Measurements from ENCODE around the gene USP7.
"Not testable (repeated sequence)": the region's sequence is repeated elsewhere in the genome, so short reads cannot be mapped to it uniquely, and the experiment has no call there.

USP7 gene

GRCh38 chr16:8872967-8873865, 90.5 kb downstream of the USP7 start:
- no peaks in the 10 kb centered on the region for H3K36me3 ChIP-seq (ENCODE audit: control insufficient read depth in 2 of 2, insufficient read depth in 2 of 2, low read length in 2 of 2)
- no peak overlapping the region for H3K4me3 ChIP-seq (ENCODE audit: low read length in 2 of 2)
- H3K4me1 ChIP-seq (ENCODE audit: control insufficient read depth in 2 of 2, insufficient read depth in 2 of 2, low read length in 2 of 2) = peaks cover 6 to 7% of the 10 kb centered on the region in 2 donors
- H3K27me3 ChIP-seq (ENCODE audit: control insufficient read depth in 2 of 2, insufficient read depth in 2 of 2, low read length in 2 of 2) = no peaks in the 10 kb centered on the region
- H3K9ac ChIP-seq (ENCODE audit: low read depth in 1 of 2, low read length in 2 of 2) = no peak overlapping the region
- H3K9me3 ChIP-seq (ENCODE audit: control insufficient read depth in 2 of 2, low read length in 2 of 2) = no peaks in the 10 kb centered on the region
- H3K27ac ChIP-seq (ENCODE audit: low read depth in 2 of 2, low read length in 2 of 2) = no peak overlapping the region

- H3K27ac ChIP-seq (ENCODE audit: low read depth in 2 of 2, low read length in 2 of 2) = no peak overlapping the region
- no peaks in the 10 kb centered on the region for H3K36me3 ChIP-seq (ENCODE audit: control insufficient read depth in 2 of 2, insufficient read depth in 2 of 2, low read length in 2 of 2)
- peaks cover 16 to 17% of the 10 kb centered on the region in 2 donors for H3K4me1 ChIP-seq (ENCODE audit: control insufficient read depth in 2 of 2, insufficient read depth in 2 of 2, low read length in 2 of 2)
- H3K9me3 ChIP-seq (ENCODE audit: control insufficient read depth in 2 of 2, low read length in 2 of 2) = no peaks in the 10 kb centered on the region
- H3K27me3 ChIP-seq (ENCODE audit: control insufficient read depth in 2 of 2, insufficient read depth in 2 of 2, low read length in 2 of 2) = no peaks in the 10 kb centered on the region
- no peak overlapping the region for H3K4me3 ChIP-seq (ENCODE audit: low read length in 2 of 2)
- H3K9ac ChIP-seq (ENCODE audit: low read depth in 1 of 2, low read length in 2 of 2) = no peak overlapping the region
These were observed 91.6 kb downstream of the USP7 start for GRCh38 chr16:8872071-8872470.

- H3K9me3 ChIP-seq (ENCODE audit: control insufficient read depth in 2 of 2, low read length in 2 of 2); H3K27ac ChIP-seq (ENCODE audit: low read depth in 2 of 2, low read length in 2 of 2); H3K36me3 ChIP-seq (ENCODE audit: control insufficient read depth in 2 of 2, insufficient read depth in 2 of 2, low read length in 2 of 2); H3K27me3 ChIP-seq (ENCODE audit: control insufficient read depth in 2 of 2, insufficient read depth in 2 of 2, low read length in 2 of 2); H3K4me3 ChIP-seq (ENCODE audit: low read length in 2 of 2): not testable (repeated sequence)
- Histone ChIP-seq H3K4me1 (ENCODE audit: control insufficient read depth in 2 of 2, insufficient read depth in 2 of 2, low read length in 2 of 2) (peaks cover 23 to 28% of the 10 kb centered on the region in 2 donors), H3K9ac (ENCODE audit: low read depth in 1 of 2, low read length in 2 of 2) (peak overlapping the region in 1 of 2 donors; percentile 61)
These were observed 93.8 kb downstream of the USP7 start for GRCh38 chr16:8869988-8870241.

GRCh38 chr16:8869212-8869987, 94.3 kb downstream of the USP7 start:
- Histone ChIP-seq H3K4me3 (ENCODE audit: low read length in 2 of 2) (peak overlapping the region; percentile 72 to 78), H3K36me3 (ENCODE audit: control insufficient read depth in 2 of 2, insufficient read depth in 2 of 2, low read length in 2 of 2) (no peaks in the 10 kb centered on the region), H3K9ac (ENCODE audit: low read depth in 1 of 2, low read length in 2 of 2) (peak overlapping the region; percentile 61 to 70), H3K9me3 (ENCODE audit: control insufficient read depth in 2 of 2, low read length in 2 of 2) (no peaks in the 10 kb centered on the region), H3K27me3 (ENCODE audit: control insufficient read depth in 2 of 2, insufficient read depth in 2 of 2, low read length in 2 of 2) (no peaks in the 10 kb centered on the region), H3K27ac (ENCODE audit: low read depth in 2 of 2, low read length in 2 of 2) (peak overlapping the region; percentile 70 to 75), H3K4me1 (ENCODE audit: control insufficient read depth in 2 of 2, insufficient read depth in 2 of 2, low read length in 2 of 2) (peaks cover 26 to 33% of the 10 kb centered on the region in 2 donors)

- Histone ChIP-seq H3K27ac (ENCODE audit: low read depth in 2 of 2, low read length in 2 of 2) (peak within 1 kb of the TSS; percentile 84 to 92), H3K9me3 (ENCODE audit: control insufficient read depth in 2 of 2, low read length in 2 of 2) (no peaks in the 10 kb centered on the region), H3K9ac (ENCODE audit: low read depth in 1 of 2, low read length in 2 of 2) (peak within 1 kb of the TSS; percentile 74 to 84), H3K27me3 (ENCODE audit: control insufficient read depth in 2 of 2, insufficient read depth in 2 of 2, low read length in 2 of 2) (no peaks in the 10 kb centered on the region), H3K4me1 (ENCODE audit: control insufficient read depth in 2 of 2, insufficient read depth in 2 of 2, low read length in 2 of 2) (peaks cover 34 to 41% of the 10 kb centered on the region in 2 donors), H3K4me3 (ENCODE audit: low read length in 2 of 2) (peak within 1 kb of the TSS; percentile 74 to 89), H3K36me3 (ENCODE audit: control insufficient read depth in 2 of 2, insufficient read depth in 2 of 2, low read length in 2 of 2) (no peaks in the 10 kb centered on the region)
These were observed 95.1 kb downstream of the USP7 start, which contains the start of gene CARHSP1 for GRCh38 chr16:8868416-8869211. Gene CARHSP1, minus strand, starts transcription at chr16:8869006. Its CDS starts 9,678 bp downstream, at chr16:8859328.

- peaks cover 39 to 48% of the 10 kb centered on the region in 2 donors for H3K4me1 ChIP-seq (ENCODE audit: control insufficient read depth in 2 of 2, insufficient read depth in 2 of 2, low read length in 2 of 2)
These were observed 95.7 kb downstream of the USP7 start for GRCh38 chr16:8867932-8868415.

GRCh38 chr16:8867216-8867931, 96.3 kb downstream of the USP7 start:
- no peaks in the 10 kb centered on the region for H3K36me3 ChIP-seq (ENCODE audit: control insufficient read depth in 2 of 2, insufficient read depth in 2 of 2, low read length in 2 of 2)
- H3K9ac ChIP-seq (ENCODE audit: low read depth in 1 of 2, low read length in 2 of 2) = peak overlapping the region; percentile 74 to 84
- peak overlapping the region; percentile 74 to 89 for H3K4me3 ChIP-seq (ENCODE audit: low read length in 2 of 2)
- H3K27me3 ChIP-seq (ENCODE audit: control insufficient read depth in 2 of 2, insufficient read depth in 2 of 2, low read length in 2 of 2) = no peaks in the 10 kb centered on the region
- peaks cover 43 to 48% of the 10 kb centered on the region in 2 donors for H3K4me1 ChIP-seq (ENCODE audit: control insufficient read depth in 2 of 2, insufficient read depth in 2 of 2, low read length in 2 of 2)
- H3K27ac ChIP-seq (ENCODE audit: low read depth in 2 of 2, low read length in 2 of 2) = peak overlapping the region; percentile 84 to 92
- no peaks in the 10 kb centered on the region for H3K9me3 ChIP-seq (ENCODE audit: control insufficient read depth in 2 of 2, low read length in 2 of 2)

More at GRCh38 chr16:8867932-8868415, 95.7 kb downstream of the USP7 start:
- no peaks in the 10 kb centered on the region for H3K27me3 ChIP-seq (ENCODE audit: control insufficient read depth in 2 of 2, insufficient read depth in 2 of 2, low read length in 2 of 2)
- H3K9ac ChIP-seq (ENCODE audit: low read depth in 1 of 2, low read length in 2 of 2) = peak overlapping the region; percentile 74 to 84
- H3K9me3 ChIP-seq (ENCODE audit: control insufficient read depth in 2 of 2, low read length in 2 of 2) = no peaks in the 10 kb centered on the region
- no peaks in the 10 kb centered on the region for H3K36me3 ChIP-seq (ENCODE audit: control insufficient read depth in 2 of 2, insufficient read depth in 2 of 2, low read length in 2 of 2)
- peak overlapping the region; percentile 84 to 92 for H3K27ac ChIP-seq (ENCODE audit: low read depth in 2 of 2, low read length in 2 of 2)
- peak overlapping the region; percentile 74 to 89 for H3K4me3 ChIP-seq (ENCODE audit: low read length in 2 of 2)

- Histone ChIP-seq H3K4me3 (ENCODE audit: low read length in 2 of 2) (peak overlapping the region; percentile 74 to 89), H3K36me3 (ENCODE audit: control insufficient read depth in 2 of 2, insufficient read depth in 2 of 2, low read length in 2 of 2) (no peaks in the 10 kb centered on the region), H3K27me3 (ENCODE audit: control insufficient read depth in 2 of 2, insufficient read depth in 2 of 2, low read length in 2 of 2) (no peaks in the 10 kb centered on the region), H3K9ac (ENCODE audit: low read depth in 1 of 2, low read length in 2 of 2) (peak overlapping the region; percentile 74 to 84), H3K27ac (ENCODE audit: low read depth in 2 of 2, low read length in 2 of 2) (peak overlapping the region; percentile 84 to 92), H3K4me1 (ENCODE audit: control insufficient read depth in 2 of 2, insufficient read depth in 2 of 2, low read length in 2 of 2) (peaks cover 44 to 48% of the 10 kb centered on the region in 2 donors), H3K9me3 (ENCODE audit: control insufficient read depth in 2 of 2, low read length in 2 of 2) (no peaks in the 10 kb centered on the region)
These were observed 96.9 kb downstream of the USP7 start for GRCh38 chr16:8866884-8867215.

- H3K36me3 ChIP-seq (ENCODE audit: control insufficient read depth in 2 of 2, insufficient read depth in 2 of 2, low read length in 2 of 2) = no peaks in the 10 kb centered on the region
- H3K4me1 ChIP-seq (ENCODE audit: control insufficient read depth in 2 of 2, insufficient read depth in 2 of 2, low read length in 2 of 2) = peaks cover 44 to 48% of the 10 kb centered on the region in 2 donors
- peak overlapping the region in 1 of 2 donors; percentile 74 for H3K9ac ChIP-seq (ENCODE audit: low read depth in 1 of 2, low read length in 2 of 2)
- H3K27ac ChIP-seq (ENCODE audit: low read depth in 2 of 2, low read length in 2 of 2) = peak overlapping the region in 1 of 2 donors; percentile 92
- H3K27me3 ChIP-seq (ENCODE audit: control insufficient read depth in 2 of 2, insufficient read depth in 2 of 2, low read length in 2 of 2) = no peaks in the 10 kb centered on the region
- H3K4me3 ChIP-seq (ENCODE audit: low read length in 2 of 2) = peak overlapping the region; percentile 74 to 89
- H3K9me3 ChIP-seq (ENCODE audit: control insufficient read depth in 2 of 2, low read length in 2 of 2) = no peaks in the 10 kb centered on the region
These were observed 97.4 kb downstream of the USP7 start for GRCh38 chr16:8866118-8866883.

Measured in mucosa of rectum (tissue), 2 donors.